OCI-LY1 (cell line): ENCODE measurements around the gene DRD2.

Experiments used
- H2AFZ ChIP-seq: fragments of 200-600 bp; sonication (generic), shearing (Covaris generic); 2 replicates; pipeline ENCODE4 v1.6.0; 2014; ENCODE audit warnings: antibody characterized with exemption, mild to moderate bottlenecking, low read length
- H3F3A ChIP-seq: fragments of 200-600 bp; sonication (generic), shearing (Covaris generic); 2 replicates; pipeline ENCODE4 v1.6.0; 2014; ENCODE audit warnings: mild to moderate bottlenecking, antibody characterized with exemption, low read length, moderate library complexity; ENCODE audit not compliant: insufficient read depth
- H3K27ac ChIP-seq: fragments of 200-600 bp; sonication (generic); 2 replicates; pipeline ENCODE4 v1.5.1; 2014; ENCODE audit warnings: low read length, mixed run types, mild to moderate bottlenecking, low read depth; ENCODE audit not compliant: poor library complexity, severe bottlenecking
- H3K27me3 ChIP-seq: fragments of 200-600 bp; sonication (generic); 2 replicates; pipeline ENCODE4 v1.6.0; 2014; ENCODE audit warnings: antibody characterized with exemption, mild to moderate bottlenecking, low read length, moderate library complexity; ENCODE audit not compliant: insufficient read depth
- H3K36me3 ChIP-seq: fragments of 200-600 bp; sonication (generic); 2 replicates; pipeline ENCODE4 v1.6.1; 2014; ENCODE audit warnings: mild to moderate bottlenecking, antibody characterized with exemption, low read length, moderate library complexity, mixed read lengths; ENCODE audit not compliant: insufficient read depth
- H3K4me1 ChIP-seq: fragments of 200-600 bp; sonication (generic); 2 replicates; pipeline ENCODE4 v1.5.1; 2014; ENCODE audit warnings: mild to moderate bottlenecking, low read length, moderate library complexity; ENCODE audit not compliant: insufficient read depth, severe bottlenecking
- H3K4me2 ChIP-seq: fragments of 200-600 bp; sonication (generic), shearing (Covaris generic); 2 replicates; pipeline ENCODE4 v1.6.1; 2014; ENCODE audit warnings: low read length
- H3K4me3 ChIP-seq: fragments of 200-600 bp; sonication (generic); 2 replicates; pipeline ENCODE4 v1.5.1; 2014; ENCODE audit warnings: low read length, low read depth, mild to moderate bottlenecking, mixed read lengths; ENCODE audit not compliant: poor library complexity, severe bottlenecking
- H3K79me2 ChIP-seq: fragments of 200-600 bp; shearing (Covaris generic); 2 replicates; pipeline ENCODE4 v1.6.1; 2016; ENCODE audit warnings: mixed run types, low read length, mixed read lengths; ENCODE audit not compliant: insufficient read depth
- H3K9ac ChIP-seq: fragments of 200-600 bp; sonication (generic), shearing (Covaris generic); 2 replicates; pipeline ENCODE4 v1.6.1; 2014; ENCODE audit warnings: mild to moderate bottlenecking, low read length, mixed read lengths
- H3K9me2 ChIP-seq: fragments of 200-600 bp; sonication (generic), shearing (Covaris generic); 2 replicates; pipeline ENCODE4 v1.6.1; 2014; ENCODE audit warnings: low read depth, mild to moderate bottlenecking, low read length, mixed read lengths
- H3K9me3 ChIP-seq: fragments of 200-600 bp; shearing (Covaris generic); 2 replicates; pipeline ENCODE4 v1.6.1; 2014; ENCODE audit warnings: low read length, mixed read lengths
- H4K20me1 ChIP-seq: fragments of 200-600 bp; sonication (generic), shearing (Covaris generic); 2 replicates; pipeline ENCODE4 v1.6.0; 2016; ENCODE audit warnings: mild to moderate bottlenecking, low read length; ENCODE audit not compliant: insufficient read depth
- EZH2 ChIP-seq: fragments of 200-600 bp; sonication (generic), shearing (Covaris generic); IDR thresholded peaks from 2 replicates; pipeline ENCODE4 v1.8.0; 2017; ENCODE audit warnings: borderline replicate concordance, mixed run types, mild to moderate bottlenecking, antibody characterized with exemption, low read length, moderate library complexity, mixed read lengths
- TF ChIP-seq, protein P1 (sequence below): fragments of 200-600 bp; sonication (generic), shearing (Covaris generic); IDR thresholded peaks from 2 replicates; pipeline ENCODE4 v1.5.1; 2017; ENCODE audit warnings: mild to moderate bottlenecking, antibody characterized with exemption, low read length, moderate library complexity, mixed read lengths

Gene DRD2

GRCh38 chr11:113394919-113395318, 80.3 kb downstream of the DRD2 start:
- Histone ChIP-seq H4K20me1 (no peaks in the 10 kb centered on the region), H3K27ac (no peak overlapping the region), H3K4me3 (no peak overlapping the region), H3K79me2 (no peaks in the 10 kb centered on the region), H2AFZ (no peak overlapping the region), H3K36me3 (no peaks in the 10 kb centered on the region), H3K9me3 (no peaks in the 10 kb centered on the region), H3K9ac (no peak overlapping the region), H3K27me3 (0 out of 2 replicates have a peak, but pooled peaks cover 3% of the 10 kb centered on the region), H3K4me2 (no peak overlapping the region), H3F3A (no peaks in the 10 kb centered on the region), H3K4me1 (no peaks in the 10 kb centered on the region), H3K9me2 (no peaks in the 10 kb centered on the region)
- no peak for TF ChIP-seq EZH2
- TF ChIP-seq, protein P1, sequence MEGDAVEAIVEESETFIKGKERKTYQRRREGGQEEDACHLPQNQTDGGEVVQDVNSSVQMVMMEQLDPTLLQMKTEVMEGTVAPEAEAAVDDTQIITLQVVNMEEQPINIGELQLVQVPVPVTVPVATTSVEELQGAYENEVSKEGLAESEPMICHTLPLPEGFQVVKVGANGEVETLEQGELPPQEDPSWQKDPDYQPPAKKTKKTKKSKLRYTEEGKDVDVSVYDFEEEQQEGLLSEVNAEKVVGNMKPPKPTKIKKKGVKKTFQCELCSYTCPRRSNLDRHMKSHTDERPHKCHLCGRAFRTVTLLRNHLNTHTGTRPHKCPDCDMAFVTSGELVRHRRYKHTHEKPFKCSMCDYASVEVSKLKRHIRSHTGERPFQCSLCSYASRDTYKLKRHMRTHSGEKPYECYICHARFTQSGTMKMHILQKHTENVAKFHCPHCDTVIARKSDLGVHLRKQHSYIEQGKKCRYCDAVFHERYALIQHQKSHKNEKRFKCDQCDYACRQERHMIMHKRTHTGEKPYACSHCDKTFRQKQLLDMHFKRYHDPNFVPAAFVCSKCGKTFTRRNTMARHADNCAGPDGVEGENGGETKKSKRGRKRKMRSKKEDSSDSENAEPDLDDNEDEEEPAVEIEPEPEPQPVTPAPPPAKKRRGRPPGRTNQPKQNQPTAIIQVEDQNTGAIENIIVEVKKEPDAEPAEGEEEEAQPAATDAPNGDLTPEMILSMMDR, result no peak

DNA sequence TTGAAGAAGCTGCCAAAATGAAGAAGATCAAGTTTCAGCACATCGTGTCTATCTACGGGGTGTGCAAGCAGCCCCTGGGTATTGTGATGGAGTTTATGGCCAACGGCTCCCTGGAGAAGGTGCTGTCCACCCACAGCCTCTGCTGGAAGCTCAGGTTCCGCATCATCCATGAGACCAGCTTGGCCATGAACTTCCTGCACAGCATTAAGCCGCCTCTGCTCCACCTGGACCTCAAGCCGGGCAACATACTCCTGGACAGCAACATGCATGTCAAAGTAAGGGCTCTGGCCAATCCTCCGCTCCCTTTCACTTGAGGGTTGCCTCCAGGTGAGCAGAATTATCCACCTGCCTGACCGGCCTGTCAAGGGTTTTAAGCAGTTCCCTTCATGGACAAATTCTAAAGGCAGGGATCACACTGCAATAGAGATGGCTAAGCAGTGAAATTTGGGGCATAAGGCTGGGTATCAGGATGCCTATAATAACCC, 81.7 kb downstream of the DRD2 start:
- Histone ChIP-seq H3K27ac (no peak overlapping the region), H3K27me3 (0 out of 2 replicates have a peak, but pooled peaks cover 3% of the 10 kb centered on the region), H3K4me3 (no peak overlapping the region), H3K9me3 (no peaks in the 10 kb centered on the region), H3K9ac (no peak overlapping the region), H3K4me1 (no peaks in the 10 kb centered on the region), H3F3A (no peaks in the 10 kb centered on the region), H2AFZ (no peak overlapping the region), H3K36me3 (no peaks in the 10 kb centered on the region), H4K20me1 (no peaks in the 10 kb centered on the region), H3K79me2 (no peaks in the 10 kb centered on the region), H3K4me2 (no peak overlapping the region), H3K9me2 (no peaks in the 10 kb centered on the region)
- no peak for TF ChIP-seq EZH2
- TF ChIP-seq, protein P1, result no peak

DNA sequence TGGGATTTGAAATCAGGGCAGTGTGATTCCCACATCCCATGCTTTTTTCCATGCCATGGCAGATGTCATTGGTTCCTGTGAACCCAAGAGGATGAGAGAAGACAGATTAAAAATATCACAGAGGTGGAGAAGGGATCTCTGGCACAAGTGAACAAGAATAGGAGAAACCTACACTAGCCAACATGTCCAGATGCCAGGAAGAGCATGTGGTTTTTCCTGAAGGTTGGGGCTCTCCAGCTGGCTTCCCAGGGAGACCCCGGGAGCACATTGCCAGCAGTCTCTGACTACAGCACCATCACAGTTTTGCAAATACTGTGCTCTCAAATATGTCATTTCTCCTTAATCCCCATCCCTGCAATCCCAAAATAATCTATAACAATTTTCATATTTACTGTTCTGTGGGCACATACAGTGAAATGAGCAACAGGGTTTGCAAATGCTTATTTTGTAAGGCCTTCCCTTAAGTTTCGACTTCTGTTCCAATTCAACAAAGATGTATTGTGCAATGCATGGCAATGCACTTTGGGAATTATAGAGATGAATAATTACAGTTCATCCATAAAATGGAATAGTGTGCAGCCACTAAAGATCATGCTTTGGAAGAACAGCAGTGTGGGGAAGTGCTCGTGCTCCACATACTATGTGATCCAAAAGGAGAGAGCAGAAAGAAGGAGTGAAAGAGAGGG, 82.8 kb downstream of the DRD2 start:
- TF ChIP-seq EZH2, result no peak
- TF ChIP-seq, protein P1, result no peak
- H3K4me1 ChIP-seq, result no peaks in the 10 kb centered on the region
- no peaks in the 10 kb centered on the region for H3K9me3 ChIP-seq
- no peaks in the 10 kb centered on the region for H3K79me2 ChIP-seq
- no peaks in the 10 kb centered on the region for H3K36me3 ChIP-seq
- H3K27ac ChIP-seq, result no peak overlapping the region
- H3K4me3 ChIP-seq, result no peak overlapping the region
- H2AFZ ChIP-seq, result no peak overlapping the region
- no peak overlapping the region for H3K9ac ChIP-seq
- 0 out of 2 replicates have a peak, but pooled peaks cover 3% of the 10 kb centered on the region for H3K27me3 ChIP-seq
- no peak overlapping the region for H3K4me2 ChIP-seq
- H3F3A ChIP-seq, result no peaks in the 10 kb centered on the region
- H3K9me2 ChIP-seq, result no peaks in the 10 kb centered on the region
- no peaks in the 10 kb centered on the region for H4K20me1 ChIP-seq
